Effector memory CD4-positive, alpha-beta T cell (primary cell): ENCODE results near the gene PCNA.
A peak's percentile ranks its signal among the peaks of the same experiment; 100 is the strongest.

ENCODE experiments used
- DNase-seq, 3 donors: peaks; one replicate each; pipeline ENCODE4 v3.0.0-alpha.2; 2020
- H3K27ac ChIP-seq: 2 replicates; pipeline ENCODE4 v1.7.0; 2013; ENCODE audit warnings: mild to moderate bottlenecking, low read length, moderate library complexity; ENCODE audit not compliant: insufficient read depth, poor library complexity, severe bottlenecking
- H3K27me3 ChIP-seq: replicated peaks from 2 replicates; pipeline ENCODE4 v1.7.0; 2013; ENCODE audit warnings: mild to moderate bottlenecking, low read length; ENCODE audit not compliant: insufficient read depth, control insufficient read depth, poor library complexity, severe bottlenecking
- H3K36me3 ChIP-seq: 2 replicates; pipeline ENCODE4 v1.7.0; 2013; ENCODE audit warnings: mild to moderate bottlenecking, low read length, moderate library complexity; ENCODE audit not compliant: control insufficient read depth, insufficient read depth
- H3K4me1 ChIP-seq: 2 replicates; pipeline ENCODE4 v1.7.0; 2013; ENCODE audit warnings: low read length, mild to moderate bottlenecking; ENCODE audit not compliant: control insufficient read depth, insufficient read depth, poor library complexity, severe bottlenecking
- H3K4me3 ChIP-seq: 2 replicates; pipeline ENCODE4 v1.7.0; 2013; ENCODE audit warnings: low read length, low read depth, mild to moderate bottlenecking; ENCODE audit not compliant: insufficient read depth, poor library complexity, severe bottlenecking
- H3K9me3 ChIP-seq: 2 replicates; pipeline ENCODE4 v1.7.0; 2013; ENCODE audit warnings: mild to moderate bottlenecking, low read length, moderate library complexity; ENCODE audit not compliant: control insufficient read depth

Gene PCNA

GRCh38 chr20:5141615-5142014, 21.9 kb upstream of the PCNA start:
- no peak for DNase-seq
- H3K4me1 ChIP-seq = peaks cover 6% of the 10 kb centered on the region

GRCh38 chr20:5140195-5140594, 20.4 kb upstream of the PCNA start:
- Histone ChIP-seq H3K9me3 (no peaks in the 10 kb centered on the region), H3K4me3 (no peak overlapping the region), H3K36me3 (peaks cover 1% of the 10 kb centered on the region), H3K27me3 (no peaks in the 10 kb centered on the region), H3K4me1 (peaks cover 6% of the 10 kb centered on the region), H3K27ac (no peak overlapping the region)
- no peak for DNase-seq

More at GRCh38 chr20:5141615-5142014, 21.9 kb upstream of the PCNA start:
- Histone ChIP-seq H3K36me3 (no peaks in the 10 kb centered on the region), H3K4me3 (no peak overlapping the region), H3K9me3 (no peaks in the 10 kb centered on the region), H3K27me3 (no peaks in the 10 kb centered on the region), H3K27ac (no peak overlapping the region)

- H3K4me3 ChIP-seq = no peak overlapping the region
- no peaks in the 10 kb centered on the region for H3K27me3 ChIP-seq
- peaks cover 3% of the 10 kb centered on the region for H3K36me3 ChIP-seq
- no peak for DNase-seq
- no peaks in the 10 kb centered on the region for H3K4me1 ChIP-seq
- H3K27ac ChIP-seq = no peak overlapping the region
- H3K9me3 ChIP-seq = no peaks in the 10 kb centered on the region
Observed at GRCh38 chr20:5136096-5136495, 16.3 kb upstream of the PCNA start.

- Histone ChIP-seq H3K27ac (no peak overlapping the region), H3K4me1 (no peaks in the 10 kb centered on the region), H3K9me3 (no peaks in the 10 kb centered on the region), H3K36me3 (peaks cover 3% of the 10 kb centered on the region), H3K4me3 (no peak overlapping the region), H3K27me3 (no peaks in the 10 kb centered on the region)
- no peak for DNase-seq
Observed at GRCh38 chr20:5135363-5136012, 15.7 kb upstream of the PCNA start.

GRCh38 chr20:5133998-5134397, 14.2 kb upstream of the PCNA start:
- Histone ChIP-seq H3K27ac (no peak overlapping the region), H3K4me3 (no peak overlapping the region), H3K4me1 (no peaks in the 10 kb centered on the region), H3K36me3 (peaks cover 3% of the 10 kb centered on the region), H3K27me3 (no peaks in the 10 kb centered on the region), H3K9me3 (no peaks in the 10 kb centered on the region)
- DNase-seq = no peak

GRCh38 chr20:5131502-5131901, 11.7 kb upstream of the PCNA start:
- H3K4me1 ChIP-seq = peaks cover 10% of the 10 kb centered on the region
- no peak for DNase-seq

GRCh38 chr20:5128886-5129285, 9.1 kb upstream of the PCNA start:
- DNase-seq = no peak
- Histone ChIP-seq H3K4me3 (no peak overlapping the region), H3K36me3 (no peaks in the 10 kb centered on the region), H3K27ac (no peak overlapping the region), H3K27me3 (no peaks in the 10 kb centered on the region), H3K4me1 (peaks cover 14% of the 10 kb centered on the region), H3K9me3 (no peaks in the 10 kb centered on the region)

More at GRCh38 chr20:5131502-5131901, 11.7 kb upstream of the PCNA start:
- H3K27ac ChIP-seq = no peak overlapping the region
- no peaks in the 10 kb centered on the region for H3K9me3 ChIP-seq
- H3K27me3 ChIP-seq = no peaks in the 10 kb centered on the region
- peaks cover 3% of the 10 kb centered on the region for H3K36me3 ChIP-seq
- no peak overlapping the region for H3K4me3 ChIP-seq

GRCh38 chr20:5127859-5128424, 8.2 kb upstream of the PCNA start:
- Histone ChIP-seq H3K27ac (peak overlapping the region; percentile 95), H3K4me3 (peak overlapping the region; percentile 82)

GRCh38 chr20:5127204-5127858, 7.6 kb upstream of the PCNA start:
- Histone ChIP-seq H3K9me3 (no peaks in the 10 kb centered on the region), H3K27me3 (no peaks in the 10 kb centered on the region), H3K36me3 (no peaks in the 10 kb centered on the region), H3K4me1 (peaks cover 14% of the 10 kb centered on the region), H3K4me3 (peak overlapping the region; percentile 82), H3K27ac (peak overlapping the region; percentile 95)
- DNase-seq = peak; percentile 62 to 68 (median 64)

More at GRCh38 chr20:5127859-5128424, 8.2 kb upstream of the PCNA start:
- no peak for DNase-seq
- H3K36me3 ChIP-seq = no peaks in the 10 kb centered on the region
- no peaks in the 10 kb centered on the region for H3K9me3 ChIP-seq
- H3K27me3 ChIP-seq = no peaks in the 10 kb centered on the region
- H3K4me1 ChIP-seq = peaks cover 14% of the 10 kb centered on the region
